Lower leg skin (tissue), 4 donors: Measurements from ENCODE around the gene CARD11. TPM values are rescaled to one million over a fixed set of nuclear protein-coding genes. Genes with fewer than 3 reads are reported as not detected.

Experiments used
- DNase-seq, 2 donors: peaks; one replicate each; pipeline ENCODE4 v3.0.0-alpha.2; 2019; ENCODE audit warnings: low spot score in 2 of 2
- H3K4me3 ChIP-seq: fragments of 200-600 bp; sonication (generic); 2 replicates; pipeline ENCODE4 v1.5.1; 2017; ENCODE audit warnings: mild to moderate bottlenecking, low read depth; ENCODE audit not compliant: poor library complexity, severe bottlenecking
- POLR2A ChIP-seq, 2 donors: fragments of 450-650 bp; IDR thresholded peaks; one replicate each; pipeline ENCODE4 v1.6.1; 2016 to 2017; ENCODE audit warnings: antibody characterized with exemption in 2 of 2, mild to moderate bottlenecking in 1 of 2, moderate library complexity in 1 of 2
- WGBS, 2 donors: methylation state at CpG; one replicate each; pipeline ENCODE4 v1.1.5; 2018; 5-methylcytosine and 5-hydroxymethylcytosine counted together
- intact Hi-C: fragments of 100-400 bp; cut with DNase I; formaldehyde crosslinking; loops from one replicate; pipeline ENCODE4 v1.15.0; 2023; ENCODE audit warnings: low total_unique reads
- total RNA-seq, 4 donors: library from RNA; depleted of rRNA; stranded (reverse); fragments of >200 nt; gene quantifications; one replicate each; pipeline ENCODE4 v1.1.0, GENCODE V29; 2016
- TF ChIP-seq, protein P1 (sequence below), 3 donors: fragments of 450-650 bp; IDR thresholded peaks; one replicate each; pipeline ENCODE4 v1.5.1; 2016; ENCODE audit warnings: antibody characterized with exemption in 3 of 3, mild to moderate bottlenecking in 3 of 3, moderate library complexity in 2 of 3

Gene CARD11
- total RNA-seq, 4 donors from 2014 or later = 0.17 to 0.68 TPM; not detected in 2

DNA sequence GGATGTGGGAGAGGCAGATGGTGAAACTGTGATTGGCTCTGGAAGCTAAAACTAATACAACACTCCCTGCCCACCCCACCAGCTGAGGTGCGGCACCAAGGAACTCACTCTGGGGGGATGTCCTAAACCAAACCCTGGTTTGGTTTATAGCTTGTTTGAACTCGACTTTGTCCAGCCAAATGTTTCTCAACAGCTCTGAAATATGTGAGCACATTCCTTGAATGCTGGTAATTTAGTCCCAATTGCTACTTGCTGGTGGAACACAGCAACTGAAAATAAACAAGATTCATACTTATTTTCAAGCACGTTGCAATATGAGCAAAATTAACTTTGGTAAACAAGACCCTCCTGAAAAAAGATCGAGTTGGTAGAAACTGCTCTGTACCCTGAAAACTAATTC is 39.7 kb upstream of the CARD11 start:
- no peak overlapping the region for H3K4me3 ChIP-seq
- WGBS, 2 donors = 38 to 52% methylated on average over 4 of the region's 4 CpGs
- intact Hi-C loops = no loop called here
- TF ChIP-seq POLR2A (IDR thresholded peaks at IDR 0.05) = no peak
- TF ChIP-seq, protein P1, sequence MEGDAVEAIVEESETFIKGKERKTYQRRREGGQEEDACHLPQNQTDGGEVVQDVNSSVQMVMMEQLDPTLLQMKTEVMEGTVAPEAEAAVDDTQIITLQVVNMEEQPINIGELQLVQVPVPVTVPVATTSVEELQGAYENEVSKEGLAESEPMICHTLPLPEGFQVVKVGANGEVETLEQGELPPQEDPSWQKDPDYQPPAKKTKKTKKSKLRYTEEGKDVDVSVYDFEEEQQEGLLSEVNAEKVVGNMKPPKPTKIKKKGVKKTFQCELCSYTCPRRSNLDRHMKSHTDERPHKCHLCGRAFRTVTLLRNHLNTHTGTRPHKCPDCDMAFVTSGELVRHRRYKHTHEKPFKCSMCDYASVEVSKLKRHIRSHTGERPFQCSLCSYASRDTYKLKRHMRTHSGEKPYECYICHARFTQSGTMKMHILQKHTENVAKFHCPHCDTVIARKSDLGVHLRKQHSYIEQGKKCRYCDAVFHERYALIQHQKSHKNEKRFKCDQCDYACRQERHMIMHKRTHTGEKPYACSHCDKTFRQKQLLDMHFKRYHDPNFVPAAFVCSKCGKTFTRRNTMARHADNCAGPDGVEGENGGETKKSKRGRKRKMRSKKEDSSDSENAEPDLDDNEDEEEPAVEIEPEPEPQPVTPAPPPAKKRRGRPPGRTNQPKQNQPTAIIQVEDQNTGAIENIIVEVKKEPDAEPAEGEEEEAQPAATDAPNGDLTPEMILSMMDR (IDR thresholded peaks at IDR 0.05) = no peak
- DNase-seq = no peak

- TF ChIP-seq, protein P1 (IDR thresholded peaks at IDR 0.05) = no peak
- TF ChIP-seq POLR2A (IDR thresholded peaks at IDR 0.05) = no peak
- no peak for DNase-seq
- intact Hi-C loops = no loop called here
- 76 to 86% methylated on average over 9 of the region's 9 CpGs for WGBS, 2 donors
- H3K4me3 ChIP-seq = no peak overlapping the region
These were observed 39.2 kb upstream of the CARD11 start for GRCh38 chr7:3082831-3083230.

- TF ChIP-seq, protein P1 (IDR thresholded peaks at IDR 0.05) = no peak
- no peak for TF ChIP-seq POLR2A (IDR thresholded peaks at IDR 0.05)
- no peak overlapping the region for H3K4me3 ChIP-seq
- 74 to 90% methylated on average over 6 of the region's 6 CpGs for WGBS, 2 donors
- intact Hi-C loops = no loop called here
- DNase-seq = no peak
These were observed 38.7 kb upstream of the CARD11 start for GRCh38 chr7:3082386-3082785.

DNA sequence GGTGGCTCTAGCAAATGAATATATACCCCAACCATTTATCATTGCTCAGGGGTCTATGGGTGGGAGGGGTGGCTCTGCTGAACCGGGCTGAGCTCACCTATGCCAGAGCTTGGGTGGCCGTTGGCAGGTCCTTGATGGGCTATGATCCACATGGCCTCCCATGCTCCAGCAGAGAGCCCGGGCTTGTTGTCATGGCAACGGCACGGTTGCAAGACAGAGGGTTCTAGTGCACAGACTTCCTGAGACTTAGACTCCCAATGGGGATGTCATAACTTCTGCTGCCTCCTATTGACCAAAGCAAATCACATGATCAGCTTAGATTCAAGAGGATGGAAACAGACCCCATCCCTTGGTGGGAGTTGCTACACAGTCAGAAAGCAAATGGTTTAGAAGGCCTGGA is 36.4 kb upstream of the CARD11 start:
- intact Hi-C loops = no loop called here
- 69 to 82% methylated on average over 3 to 5 of the region's 5 CpGs for WGBS, 2 donors
- no peak overlapping the region for H3K4me3 ChIP-seq
- no peak for DNase-seq
- no peak for TF ChIP-seq POLR2A (IDR thresholded peaks at IDR 0.05)
- TF ChIP-seq, protein P1 (IDR thresholded peaks at IDR 0.05) = no peak

- DNase-seq = no peak
- WGBS, 2 donors = 63 to 64% methylated on average over 7 of the region's 7 CpGs
- TF ChIP-seq, protein P1 (IDR thresholded peaks at IDR 0.05) = no peak
- TF ChIP-seq POLR2A (IDR thresholded peaks at IDR 0.05) = no peak
- intact Hi-C loops = no loop called here
- no peak overlapping the region for H3K4me3 ChIP-seq
These were observed 34.8 kb upstream of the CARD11 start for GRCh38 chr7:3078514-3078913.

- no peak overlapping the region for H3K4me3 ChIP-seq
- 88 to 89% methylated on average over 4 of the region's 4 CpGs for WGBS, 2 donors
- no peak for TF ChIP-seq POLR2A (IDR thresholded peaks at IDR 0.05)
- DNase-seq = no peak
- intact Hi-C loops = no loop called here
These were observed 33.0 kb upstream of the CARD11 start for GRCh38 chr7:3076700-3077099.
